Measurements from ENCODE around the gene IGFN1. TPM values are rescaled to one million over a fixed set of nuclear protein-coding genes. Genes with fewer than 3 reads are reported as not detected.
A peak's percentile ranks its signal among the peaks of the same experiment; 100 is the strongest.

The IGFN1 gene
- total and polyA plus RNA-seq, 7 donors = 2.7 to 442 (median 33.1) TPM

DNA sequence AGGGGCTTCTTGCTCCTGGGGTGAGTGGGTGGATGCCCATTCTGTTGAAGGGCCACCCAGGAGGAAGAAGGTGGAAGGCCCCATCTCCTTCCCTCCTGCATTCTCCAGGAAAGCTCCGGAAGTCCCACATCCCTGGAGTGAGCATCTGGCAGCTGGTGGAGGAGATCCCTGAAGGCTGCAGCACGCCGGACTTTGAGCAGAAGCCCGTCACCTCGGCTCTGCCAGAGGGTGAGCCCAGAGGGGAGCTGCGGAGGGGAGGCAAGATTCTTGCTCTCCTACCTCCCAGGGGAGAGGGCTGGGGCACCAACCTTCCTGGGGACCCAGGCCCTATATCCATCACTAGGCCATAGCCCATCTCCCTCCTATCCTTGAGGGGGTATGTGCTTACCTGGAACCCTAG, 3.4 kb downstream of the IGFN1 start:
- no peaks in the 10 kb centered on the region for H3K27me3 ChIP-seq (ENCODE audit: insufficient read depth in 3 of 3, low read length in 2 of 3)
- intact Hi-C loops (cut with DNase I) = no loop called here
- WGBS, 3 donors = 77 to 79% (median 79%) methylated on average over 6 of the region's 6 CpGs
- H3K27ac ChIP-seq = no peak overlapping the region
- DNase-seq (no peak), ATAC-seq (no peak)
- peaks cover 0 to 26% of the 10 kb centered on the region in 2 donors for H3K36me3 ChIP-seq (ENCODE audit: insufficient read depth in 1 of 2, low read depth in 1 of 2)
- H3K9me3 ChIP-seq = no peaks in the 10 kb centered on the region
- H3K4me1 ChIP-seq = no peaks in the 10 kb centered on the region
- no peak overlapping the region for H3K4me3 ChIP-seq
- TF ChIP-seq, protein P1, sequence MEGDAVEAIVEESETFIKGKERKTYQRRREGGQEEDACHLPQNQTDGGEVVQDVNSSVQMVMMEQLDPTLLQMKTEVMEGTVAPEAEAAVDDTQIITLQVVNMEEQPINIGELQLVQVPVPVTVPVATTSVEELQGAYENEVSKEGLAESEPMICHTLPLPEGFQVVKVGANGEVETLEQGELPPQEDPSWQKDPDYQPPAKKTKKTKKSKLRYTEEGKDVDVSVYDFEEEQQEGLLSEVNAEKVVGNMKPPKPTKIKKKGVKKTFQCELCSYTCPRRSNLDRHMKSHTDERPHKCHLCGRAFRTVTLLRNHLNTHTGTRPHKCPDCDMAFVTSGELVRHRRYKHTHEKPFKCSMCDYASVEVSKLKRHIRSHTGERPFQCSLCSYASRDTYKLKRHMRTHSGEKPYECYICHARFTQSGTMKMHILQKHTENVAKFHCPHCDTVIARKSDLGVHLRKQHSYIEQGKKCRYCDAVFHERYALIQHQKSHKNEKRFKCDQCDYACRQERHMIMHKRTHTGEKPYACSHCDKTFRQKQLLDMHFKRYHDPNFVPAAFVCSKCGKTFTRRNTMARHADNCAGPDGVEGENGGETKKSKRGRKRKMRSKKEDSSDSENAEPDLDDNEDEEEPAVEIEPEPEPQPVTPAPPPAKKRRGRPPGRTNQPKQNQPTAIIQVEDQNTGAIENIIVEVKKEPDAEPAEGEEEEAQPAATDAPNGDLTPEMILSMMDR (IDR thresholded peaks at IDR 0.05) = no peak

DNA sequence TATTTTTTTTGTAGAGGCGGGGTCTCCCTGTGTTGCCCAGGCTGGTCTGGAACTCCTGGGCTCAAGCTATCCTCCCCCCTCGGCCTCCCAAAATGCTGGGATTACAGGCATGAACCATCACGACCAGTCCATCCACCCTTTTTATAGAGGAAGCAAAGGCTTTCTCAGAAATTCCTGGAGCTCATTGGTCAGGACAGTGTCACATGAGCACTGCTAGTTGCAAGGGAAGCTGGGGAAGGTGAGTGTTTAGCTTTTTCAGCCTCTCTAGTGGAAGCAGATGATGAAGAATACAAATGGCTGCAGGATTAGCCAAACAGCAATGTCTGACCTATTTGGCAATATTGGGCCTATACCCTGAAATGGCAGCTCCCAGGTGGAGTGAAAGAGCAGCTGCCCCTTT, 8.0 kb downstream of the IGFN1 start:
- intact Hi-C loops (cut with DNase I) = no loop called here
- WGBS, 3 donors = 91 to 97% (median 94%) methylated on average over 3 of the region's 3 CpGs
- TF ChIP-seq, protein P1 (IDR thresholded peaks at IDR 0.05) = no peak
- H3K4me3 ChIP-seq = no peak overlapping the region
- no peaks in the 10 kb centered on the region for H3K27me3 ChIP-seq (ENCODE audit: insufficient read depth in 3 of 3, low read length in 2 of 3)
- no peak for DNase-seq
- H3K27ac ChIP-seq = no peak overlapping the region
- ATAC-seq = no peak
- H3K36me3 ChIP-seq (ENCODE audit: insufficient read depth in 1 of 2, low read depth in 1 of 2) = peaks cover 0 to 67% of the 10 kb centered on the region in 2 donors
- H3K9me3 ChIP-seq = no peaks in the 10 kb centered on the region
- H3K4me1 ChIP-seq = no peaks in the 10 kb centered on the region

DNA sequence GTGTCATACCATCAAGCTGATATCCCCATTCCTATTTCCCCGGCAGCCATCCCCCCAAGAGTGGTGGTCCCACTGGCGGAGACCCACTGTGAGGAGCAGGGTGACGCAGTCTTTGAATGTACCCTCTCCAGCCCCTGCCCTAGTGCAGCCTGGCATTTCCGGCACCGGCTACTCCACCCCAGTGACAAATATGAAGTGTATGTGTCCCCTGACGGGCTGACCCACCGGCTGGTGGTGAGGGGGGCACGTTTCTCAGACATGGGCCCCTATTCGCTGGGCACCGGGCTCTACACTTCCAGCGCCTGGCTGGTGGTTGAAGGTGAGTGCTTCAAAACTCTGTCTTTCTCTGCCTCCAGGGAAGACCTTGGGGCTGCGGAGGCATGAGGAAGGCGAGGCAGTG, 14.4 kb downstream of the IGFN1 start:
- Histone ChIP-seq H3K9me3 (no peaks in the 10 kb centered on the region), H3K4me3 (no peak overlapping the region), H3K4me1 (no peaks in the 10 kb centered on the region), H3K27ac (no peak overlapping the region), H3K36me3 (ENCODE audit: insufficient read depth in 1 of 2, low read depth in 1 of 2) (peaks cover 0 to 63% of the 10 kb centered on the region in 2 donors), H3K27me3 (ENCODE audit: insufficient read depth in 3 of 3, low read length in 2 of 3) (no peaks in the 10 kb centered on the region)
- intact Hi-C loops (cut with DNase I) = no loop called here
- ATAC-seq = no peak
- no peak for DNase-seq
- TF ChIP-seq, protein P1 (IDR thresholded peaks at IDR 0.05) = no peak
- 88 to 93% (median 92%) methylated on average over 13 of the region's 13 CpGs for WGBS, 3 donors

DNA sequence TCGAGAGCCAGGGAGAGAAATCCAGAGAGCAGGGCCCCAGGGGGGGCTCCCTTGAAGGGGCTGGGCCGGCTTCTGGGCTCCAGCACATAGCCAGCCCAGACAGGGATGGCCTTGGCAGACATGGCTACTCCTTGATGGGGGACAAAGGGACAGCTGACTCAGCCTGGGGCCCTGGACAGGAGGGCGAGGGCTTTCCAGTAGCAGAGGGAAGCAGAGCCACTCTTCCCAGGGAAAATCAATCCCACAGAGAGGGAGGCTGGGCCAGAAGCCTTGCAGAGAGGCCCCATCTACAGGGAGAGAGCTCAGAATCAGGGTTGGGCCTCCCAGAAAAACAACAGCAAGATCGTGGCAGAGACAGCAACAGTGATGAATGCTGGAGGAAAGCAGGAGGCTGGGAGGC, 15.6 kb downstream of the IGFN1 start:
- intact Hi-C loops (cut with DNase I) = no loop called here
- WGBS, 3 donors = 48 to 74% (median 59%) methylated on average over 4 of the region's 4 CpGs

DNA sequence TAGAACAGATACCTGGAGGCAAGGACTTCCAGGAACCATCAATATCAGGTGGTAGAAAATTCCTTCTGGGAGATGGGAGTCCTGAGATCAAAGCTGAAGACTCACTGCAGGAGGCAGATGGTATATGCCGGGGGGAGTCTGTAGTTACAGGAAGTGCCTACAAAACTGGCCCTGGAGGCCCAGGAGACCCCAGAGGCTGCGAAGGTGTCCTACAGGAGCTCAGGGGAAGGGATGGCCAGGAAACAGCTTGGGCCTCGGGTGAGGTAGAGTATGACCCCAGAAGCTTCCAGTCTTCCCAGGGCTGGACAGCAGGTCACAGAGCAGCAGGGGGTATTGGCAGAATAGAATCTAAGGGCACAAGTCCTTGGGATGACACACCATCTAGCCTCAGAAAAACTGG, 16.4 kb downstream of the IGFN1 start:
- no peak overlapping the region for H3K4me3 ChIP-seq
- WGBS, 3 donors = 74 to 92% (median 90%) methylated on average over 3 of the region's 3 CpGs
- no peak overlapping the region for H3K27ac ChIP-seq
- ATAC-seq = no peak
- H3K27me3 ChIP-seq (ENCODE audit: insufficient read depth in 3 of 3, low read length in 2 of 3) = no peaks in the 10 kb centered on the region
- no peak for DNase-seq
- H3K9me3 ChIP-seq = no peaks in the 10 kb centered on the region
- TF ChIP-seq, protein P1 (IDR thresholded peaks at IDR 0.05) = no peak
- H3K36me3 ChIP-seq (ENCODE audit: insufficient read depth in 1 of 2, low read depth in 1 of 2) = peaks cover 0 to 44% of the 10 kb centered on the region in 2 donors
- intact Hi-C loops (cut with DNase I) = no loop called here
- H3K4me1 ChIP-seq = no peaks in the 10 kb centered on the region

More for the DNA sequence above, 15.6 kb downstream of the IGFN1 start:
- peaks cover 0 to 53% of the 10 kb centered on the region in 2 donors for H3K36me3 ChIP-seq (ENCODE audit: insufficient read depth in 1 of 2, low read depth in 1 of 2)
- H3K27ac ChIP-seq = no peak overlapping the region
- H3K4me3 ChIP-seq = no peak overlapping the region
- no peaks in the 10 kb centered on the region for H3K4me1 ChIP-seq
- ATAC-seq (peak in 1 of 4 donors; percentile 21), DNase-seq (no peak)
- TF ChIP-seq, protein P1 (IDR thresholded peaks at IDR 0.05) = no peak
- no peaks in the 10 kb centered on the region for H3K9me3 ChIP-seq
- no peaks in the 10 kb centered on the region for H3K27me3 ChIP-seq (ENCODE audit: insufficient read depth in 3 of 3, low read length in 2 of 3)

Measured in psoas muscle (tissue), 8 donors.